Right kidney (tissue), 1 donor: ENCODE data around the gene WDR48.

Experiments
- DNase-seq: peaks from one replicate; pipeline ENCODE4 v3.0.0-alpha.2; 2016

Gene WDR48

DNA sequence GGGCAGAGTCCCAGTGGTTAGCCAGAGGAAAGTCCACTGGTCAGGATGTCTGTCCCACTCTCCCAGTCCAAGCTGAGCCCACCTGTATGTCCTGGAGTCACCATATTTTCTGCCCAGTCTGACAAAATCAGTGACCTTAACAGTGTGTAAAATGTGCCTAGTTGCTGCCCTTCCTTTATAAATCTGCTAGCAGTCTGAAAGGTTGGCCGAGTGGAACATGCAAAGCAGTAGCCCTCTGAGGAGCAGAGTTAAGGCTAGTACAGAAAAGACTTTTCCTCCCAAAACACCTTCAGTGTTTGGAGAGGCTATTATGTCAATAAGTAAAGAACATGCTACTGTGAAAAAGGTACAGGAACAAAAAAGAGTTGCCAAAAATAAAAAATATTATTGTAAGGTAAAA, 71.0 kb downstream of the WDR48 start:
- no peak for DNase-seq

DNA sequence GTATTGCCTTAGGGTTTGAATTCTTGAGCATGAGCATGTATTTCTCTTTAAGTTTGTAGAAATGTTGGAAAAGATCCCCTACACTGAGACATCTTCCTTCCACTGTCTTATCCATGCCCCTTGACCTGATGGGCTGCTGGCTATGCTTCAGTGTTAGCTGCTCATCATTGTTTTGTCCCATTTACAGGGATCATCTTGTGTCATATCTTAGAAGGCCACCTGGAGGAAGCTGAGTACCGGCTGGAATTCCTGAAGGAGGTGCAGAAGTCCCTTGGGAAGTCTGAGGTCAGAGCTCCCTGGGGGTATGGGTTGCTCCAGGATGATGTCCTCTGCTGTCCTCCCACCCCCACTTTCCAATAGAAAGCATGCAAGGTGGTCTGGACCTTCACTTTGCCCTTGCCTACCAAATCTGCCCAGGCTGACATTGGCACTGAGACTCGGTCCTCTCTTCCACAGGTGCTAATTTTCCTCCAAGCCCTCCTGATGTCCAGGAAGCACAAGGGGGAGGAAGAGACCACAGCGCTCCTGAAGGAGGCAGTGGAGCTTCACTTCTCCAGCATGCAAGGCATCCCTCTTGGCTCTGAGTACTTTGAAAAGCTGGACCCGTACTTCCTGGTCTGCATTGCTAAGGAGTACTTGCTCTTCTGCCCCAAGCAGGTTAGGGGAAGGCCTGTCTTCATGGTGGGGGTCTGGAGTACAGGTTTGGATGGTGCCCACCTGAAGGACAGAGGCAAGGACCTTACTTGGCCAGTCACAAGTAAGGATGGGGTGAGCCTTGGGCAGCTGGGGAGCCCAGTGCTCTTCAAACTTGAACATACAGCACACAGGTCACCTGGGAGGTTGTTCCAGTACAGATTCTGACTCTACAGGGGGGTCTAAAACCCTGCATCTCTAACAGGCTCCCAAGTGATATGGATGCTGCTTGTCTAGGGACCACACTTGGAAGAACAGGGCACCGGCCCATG, 73.3 kb downstream of the WDR48 start:
- DNase-seq = no peak

DNA sequence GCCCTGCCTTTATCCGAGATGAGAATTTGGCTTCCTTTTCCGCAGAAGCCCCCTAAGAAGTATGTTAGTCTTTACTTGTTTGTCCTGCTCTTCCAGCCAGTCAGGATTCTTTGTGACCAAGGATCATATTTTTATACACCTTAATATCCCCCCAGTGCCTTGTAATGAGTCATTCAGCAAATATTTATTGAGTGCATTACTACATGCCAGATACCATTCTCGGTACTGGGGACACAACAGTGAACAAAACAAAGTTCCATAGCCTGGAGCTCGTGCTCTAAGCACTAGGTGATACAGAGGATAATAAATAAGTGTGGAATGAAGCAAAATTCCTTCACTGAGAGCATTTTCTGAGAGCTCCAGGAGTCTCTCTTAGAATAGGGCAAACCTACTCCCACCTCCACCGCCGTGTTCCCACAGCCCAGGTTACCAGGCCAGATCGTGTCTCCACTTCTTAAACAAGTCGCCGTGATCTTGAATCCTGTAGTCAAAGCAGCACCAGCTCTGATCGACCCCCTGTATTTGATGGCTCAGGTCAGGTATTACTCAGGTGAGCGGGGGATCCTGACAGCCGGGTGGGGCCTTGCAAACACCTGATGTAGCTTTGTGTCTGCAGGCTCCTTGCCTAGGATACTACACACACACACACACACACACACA, 74.2 kb downstream of the WDR48 start:
- DNase-seq = no peak

DNA sequence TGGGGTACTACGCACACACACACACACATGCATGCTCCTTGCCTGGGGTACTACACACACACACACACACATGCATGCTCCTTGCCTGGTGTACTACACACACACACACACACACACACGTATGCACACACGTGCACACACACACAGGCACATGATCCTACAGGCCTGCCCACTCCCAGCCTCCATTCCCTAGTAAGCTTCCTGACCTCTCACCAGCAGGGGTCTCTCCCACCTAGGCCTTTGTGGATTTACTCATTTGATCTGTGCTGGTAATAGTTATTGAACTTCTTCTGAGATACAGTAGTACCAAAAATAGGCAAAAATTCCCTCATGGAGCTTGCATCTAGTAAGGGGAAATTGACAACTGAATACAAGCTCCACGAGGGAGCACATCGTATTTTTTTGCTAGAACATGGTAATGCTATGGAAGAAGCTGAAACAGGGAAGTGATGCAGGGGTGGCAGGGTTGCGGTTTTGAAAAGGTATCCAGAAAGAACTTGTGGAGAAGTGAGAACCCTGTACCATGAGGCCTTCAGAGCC, 74.8 kb downstream of the WDR48 start:
- no peak for DNase-seq

DNA sequence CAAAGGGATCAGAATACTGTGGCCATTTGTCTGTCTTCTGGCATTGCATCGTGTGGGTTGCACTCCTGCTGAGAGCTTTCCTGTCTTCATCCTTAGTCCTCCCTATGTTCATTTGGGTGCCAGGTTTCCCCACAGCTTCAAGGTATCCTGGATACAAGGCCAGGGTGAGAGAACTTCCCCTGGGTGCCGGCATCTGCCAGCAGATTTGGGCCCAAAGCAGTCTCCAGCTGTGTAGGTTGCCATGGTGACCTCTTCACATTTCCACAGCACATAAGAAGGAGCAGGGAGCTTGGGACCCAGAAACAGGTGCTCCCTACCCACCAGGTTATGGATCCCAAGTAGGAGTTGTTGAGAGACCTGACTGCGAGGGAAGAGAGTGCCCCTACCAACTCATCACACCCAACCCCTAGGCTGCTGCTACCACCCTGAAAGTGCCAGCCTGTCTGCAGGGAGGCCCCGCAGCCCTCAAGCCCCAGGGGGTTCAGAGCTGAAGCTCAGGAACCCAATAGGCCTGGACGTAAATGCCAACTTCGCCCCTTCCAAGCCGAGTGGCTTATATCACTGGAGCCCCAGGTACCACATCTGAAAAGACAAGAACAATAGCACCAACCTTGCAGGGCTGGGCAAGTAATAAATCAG, 75.6 kb downstream of the WDR48 start:
- DNase-seq = no peak

DNA sequence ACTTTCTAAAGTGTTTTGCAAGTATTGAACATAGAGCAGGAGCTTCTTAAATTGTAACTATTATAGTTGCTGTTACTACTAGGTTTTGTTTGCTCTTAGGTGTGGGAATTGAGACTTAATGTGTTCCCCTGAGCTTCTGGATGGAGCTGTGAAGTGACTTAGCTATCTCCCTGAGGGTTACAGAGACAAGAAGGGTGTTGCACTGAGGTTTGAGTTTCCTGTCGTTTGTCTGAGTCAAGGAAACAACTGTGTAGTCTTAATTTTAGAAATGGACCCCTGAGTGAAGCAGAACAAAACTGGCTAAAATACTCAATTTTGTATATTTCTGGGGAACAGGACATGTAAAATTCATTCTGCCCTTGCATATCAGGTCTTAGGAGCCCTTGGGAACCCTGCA, 76.1 kb downstream of the WDR48 start:
- no peak for DNase-seq

DNA sequence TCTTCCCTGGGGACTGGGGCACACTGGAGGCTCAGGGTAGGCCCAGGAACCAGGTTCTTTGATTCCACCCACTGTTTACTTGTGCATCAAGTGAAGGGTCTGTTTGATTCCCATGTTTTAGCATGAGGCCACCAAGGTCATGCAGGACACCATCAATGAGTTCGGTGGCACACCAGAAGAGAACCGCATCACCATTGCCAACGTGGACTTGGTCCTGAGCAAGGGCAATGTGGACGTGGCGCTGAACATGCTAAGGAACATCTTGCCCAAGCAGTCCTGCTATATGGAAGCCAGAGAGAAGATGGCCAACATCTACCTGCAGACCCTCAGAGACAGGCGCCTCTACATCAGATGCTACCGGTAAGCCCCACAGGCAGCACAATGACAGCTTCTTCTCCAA, 77.1 kb downstream of the WDR48 start:
- no peak for DNase-seq

DNA sequence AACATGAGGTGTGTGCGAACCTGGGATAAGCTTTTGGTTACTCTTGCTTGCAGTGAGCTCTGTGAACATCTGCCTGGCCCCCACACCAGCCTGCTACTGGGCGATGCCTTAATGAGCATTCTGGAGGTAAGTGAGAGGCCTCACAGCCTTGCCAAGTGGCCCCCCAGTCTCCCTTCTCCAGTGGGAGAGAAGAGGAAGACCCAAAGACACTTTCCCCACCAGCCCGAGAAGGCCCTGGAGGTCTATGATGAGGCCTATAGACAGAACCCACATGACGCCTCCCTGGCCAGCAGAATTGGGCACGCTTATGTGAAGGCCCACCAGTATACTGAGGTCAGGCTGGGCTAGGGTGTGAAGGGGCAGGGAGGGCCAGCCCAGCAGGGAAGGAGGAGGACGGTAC, 78.2 kb downstream of the WDR48 start:
- DNase-seq = no peak

DNA sequence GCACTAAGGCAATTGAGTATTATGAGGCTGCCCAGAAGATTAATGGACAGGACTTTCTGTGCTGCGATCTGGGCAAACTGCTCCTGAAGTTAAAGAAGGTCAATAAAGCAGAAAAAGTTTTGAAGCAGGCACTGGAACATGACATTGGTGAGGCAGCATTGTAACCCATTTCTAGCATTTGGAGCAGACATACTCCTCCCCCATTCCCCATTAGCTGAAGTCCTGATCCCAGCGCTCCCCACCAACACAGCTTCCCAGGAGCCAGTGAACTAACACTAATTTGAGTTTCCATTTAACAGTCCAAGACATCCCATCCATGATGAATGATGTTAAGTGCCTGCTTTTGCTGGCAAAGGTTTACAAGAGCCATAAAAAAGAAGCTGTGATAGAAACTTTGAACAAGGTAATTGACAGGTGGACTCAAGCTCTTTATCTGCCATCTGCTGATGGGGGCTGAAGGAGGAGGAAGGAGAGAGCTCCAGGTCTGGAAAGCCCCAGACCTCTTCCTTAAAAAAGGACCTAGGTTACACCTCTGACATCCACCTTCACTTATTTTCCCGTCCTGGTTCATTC, 79.0 kb downstream of the WDR48 start:
- DNase-seq = no peak

DNA sequence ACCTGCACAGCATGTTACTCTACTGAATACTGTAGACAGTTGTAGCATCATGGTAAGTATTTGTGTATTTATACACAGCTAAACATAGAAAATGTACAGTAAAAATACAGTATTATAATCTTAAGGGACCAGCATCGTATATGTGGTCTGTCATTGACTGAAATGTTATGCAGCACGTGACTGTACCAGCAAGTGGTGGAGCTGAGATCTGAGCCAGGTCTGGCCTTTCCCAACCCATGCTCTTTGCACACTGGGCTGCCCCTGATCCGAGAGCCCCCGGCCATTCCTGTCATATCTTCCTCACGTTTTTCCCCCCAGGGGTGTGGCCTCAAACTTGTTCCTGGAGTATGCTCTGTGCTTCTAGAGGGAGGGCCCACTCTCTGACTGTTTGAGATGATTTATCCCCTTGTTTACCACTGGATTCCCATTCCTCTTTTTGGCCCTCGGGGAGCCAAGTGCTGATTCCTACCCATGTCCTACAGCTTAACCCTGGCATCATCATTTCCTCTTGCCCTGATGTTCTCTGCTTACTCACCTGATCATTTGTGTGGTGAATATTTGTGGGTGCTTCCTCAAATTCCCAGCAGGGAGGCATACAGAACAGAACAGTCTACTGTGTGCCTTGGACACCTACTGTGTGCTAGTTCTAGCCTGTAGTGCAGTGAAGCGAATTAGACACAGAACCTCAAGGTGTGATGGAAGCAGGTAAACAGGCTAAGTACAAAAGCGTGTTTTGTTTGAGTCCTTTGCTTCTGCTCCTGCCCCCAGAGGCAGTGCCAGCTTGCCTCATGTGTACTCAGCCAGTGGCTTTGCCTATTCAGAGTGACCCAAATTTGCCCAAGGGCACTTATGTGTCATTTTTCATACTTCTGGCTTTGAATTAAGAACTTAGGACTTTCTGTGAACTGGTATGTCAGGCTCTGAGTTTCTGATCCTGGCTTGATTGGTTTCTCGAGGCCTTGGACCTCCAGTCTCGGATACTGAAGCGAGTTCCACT, 80.6 kb downstream of the WDR48 start:
- DNase-seq = no peak

DNA sequence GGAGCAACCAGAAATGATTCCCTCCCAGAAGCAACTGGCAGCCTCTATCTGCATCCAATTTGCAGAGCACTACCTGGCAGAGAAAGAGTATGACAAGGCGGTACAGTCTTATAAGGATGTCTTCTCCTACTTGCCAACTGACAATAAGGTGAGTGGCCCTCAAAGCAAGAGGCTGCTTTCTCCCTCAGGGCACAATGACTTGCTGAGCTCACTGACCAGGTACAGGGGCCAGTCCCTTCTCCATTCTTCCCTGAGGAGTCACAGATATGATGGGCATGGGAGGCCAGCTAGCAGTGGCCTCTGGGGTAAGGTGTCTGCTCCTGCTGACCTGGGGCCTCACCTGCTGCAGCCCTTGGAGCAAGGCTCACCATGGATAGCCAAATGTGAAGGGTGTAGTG, 81.3 kb downstream of the WDR48 start:
- no peak for DNase-seq

DNA sequence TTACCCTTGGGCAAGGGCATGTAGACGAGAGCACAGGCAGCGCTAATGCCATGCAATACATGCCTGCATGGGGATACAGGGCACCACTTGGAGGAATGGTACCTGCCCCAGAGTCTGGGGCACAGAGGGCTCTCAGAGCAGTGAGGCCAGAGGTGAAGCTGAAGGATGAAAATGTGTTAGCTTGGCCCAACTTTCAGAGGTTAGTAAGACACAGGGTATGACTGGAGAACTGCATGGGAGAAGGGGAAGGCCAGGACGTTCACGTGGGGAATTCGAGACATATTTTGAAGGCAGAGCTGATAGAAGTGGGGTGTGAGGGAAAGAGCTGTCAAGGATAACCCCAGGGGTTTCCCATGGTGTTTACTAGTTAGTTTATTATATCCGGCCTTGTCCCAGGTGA, 82.0 kb downstream of the WDR48 start:
- DNase-seq = no peak

DNA sequence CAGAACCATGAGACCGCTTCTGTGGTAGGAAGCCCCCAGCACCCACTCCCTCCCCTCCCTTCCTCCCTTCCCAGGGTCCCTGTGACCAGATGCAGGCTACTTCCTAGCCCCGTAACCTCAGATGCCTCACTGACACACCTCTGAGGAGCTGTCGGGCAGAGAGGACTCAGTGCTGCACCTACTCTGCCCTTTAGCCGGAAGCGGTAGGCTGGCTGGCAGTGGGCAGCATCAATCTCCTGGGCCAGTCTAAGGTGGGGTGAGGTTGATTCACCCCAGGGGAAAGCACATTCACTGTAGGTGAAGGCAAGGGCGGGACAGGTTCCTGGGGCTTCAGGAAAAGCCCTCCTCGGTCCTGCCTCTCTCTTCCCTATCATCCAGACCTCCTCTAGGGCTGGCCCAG, 82.5 kb downstream of the WDR48 start:
- no peak for DNase-seq

DNA sequence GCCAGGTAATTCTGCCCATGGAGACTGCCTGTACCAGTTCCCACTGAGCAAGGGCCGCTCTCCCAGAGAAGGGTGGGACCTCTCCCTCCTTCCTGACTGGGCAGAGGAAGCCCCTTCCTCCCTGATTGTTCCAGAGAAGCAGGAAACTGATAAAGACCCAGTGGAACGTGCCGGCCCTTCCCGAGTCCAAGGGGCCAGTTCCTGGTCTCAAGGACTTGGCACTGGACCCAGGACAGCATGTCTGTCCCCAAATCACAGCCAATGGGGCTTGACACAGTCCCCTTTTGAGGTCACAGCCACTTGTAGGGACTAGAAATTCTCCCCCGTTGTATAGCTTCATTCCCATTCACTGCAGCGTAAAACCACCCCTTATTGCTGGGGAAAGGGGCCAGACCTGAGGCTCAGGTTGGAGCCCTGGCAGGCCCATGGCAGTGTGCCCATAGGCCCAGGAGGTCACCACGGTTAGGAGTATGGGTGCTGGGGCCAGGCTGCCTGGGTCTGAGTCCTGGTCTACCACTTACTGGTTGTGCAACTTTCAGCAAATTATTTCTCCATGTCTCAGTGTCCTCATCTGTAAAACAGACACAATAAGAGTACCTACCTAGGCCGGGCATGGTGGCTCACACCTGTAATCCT, 83.5 kb downstream of the WDR48 start:
- no peak for DNase-seq

DNA sequence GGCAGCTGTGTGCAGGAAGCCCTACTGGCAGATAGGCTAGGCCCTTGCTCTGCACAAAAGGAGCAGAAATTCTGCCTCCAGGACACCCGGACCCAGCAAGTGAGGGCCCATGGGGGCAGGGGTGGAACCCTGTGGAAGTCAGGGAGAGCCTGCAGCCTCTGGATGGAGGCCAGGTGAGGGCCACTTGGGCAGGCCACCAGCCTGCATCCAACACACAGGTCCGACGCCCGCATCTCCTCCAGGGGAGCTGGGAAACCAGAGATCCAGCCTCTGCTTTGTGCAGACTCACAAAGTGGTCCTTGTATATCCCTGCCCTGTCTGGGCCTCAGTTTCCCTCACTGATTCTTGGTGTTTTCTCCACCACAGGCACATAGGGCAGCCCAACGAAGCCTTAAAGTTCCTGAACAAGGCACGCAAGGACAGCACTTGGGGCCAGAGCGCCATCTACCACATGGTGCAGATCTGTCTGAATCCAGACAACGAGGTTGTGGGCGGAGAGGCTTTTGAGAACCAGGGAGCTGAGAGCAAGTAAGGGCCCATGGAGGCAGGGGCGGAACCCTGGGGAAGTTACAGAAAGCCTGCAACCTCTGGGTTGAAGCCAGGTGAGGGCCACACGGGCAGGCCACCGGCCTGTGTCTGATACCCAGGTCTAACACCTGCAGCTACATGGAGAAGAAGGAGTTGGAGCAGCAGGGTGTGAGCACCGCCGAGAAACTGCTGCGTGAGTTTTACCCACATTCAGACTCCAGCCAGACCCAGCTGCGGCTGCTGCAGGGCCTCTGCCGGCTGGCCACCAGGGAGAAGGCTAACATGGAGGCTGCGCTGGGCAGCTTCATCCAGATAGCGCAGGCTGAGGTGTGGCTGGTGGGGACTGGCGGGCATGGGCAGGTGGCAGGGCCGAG, 85.0 kb downstream of the WDR48 start:
- DNase-seq = no peak

DNA sequence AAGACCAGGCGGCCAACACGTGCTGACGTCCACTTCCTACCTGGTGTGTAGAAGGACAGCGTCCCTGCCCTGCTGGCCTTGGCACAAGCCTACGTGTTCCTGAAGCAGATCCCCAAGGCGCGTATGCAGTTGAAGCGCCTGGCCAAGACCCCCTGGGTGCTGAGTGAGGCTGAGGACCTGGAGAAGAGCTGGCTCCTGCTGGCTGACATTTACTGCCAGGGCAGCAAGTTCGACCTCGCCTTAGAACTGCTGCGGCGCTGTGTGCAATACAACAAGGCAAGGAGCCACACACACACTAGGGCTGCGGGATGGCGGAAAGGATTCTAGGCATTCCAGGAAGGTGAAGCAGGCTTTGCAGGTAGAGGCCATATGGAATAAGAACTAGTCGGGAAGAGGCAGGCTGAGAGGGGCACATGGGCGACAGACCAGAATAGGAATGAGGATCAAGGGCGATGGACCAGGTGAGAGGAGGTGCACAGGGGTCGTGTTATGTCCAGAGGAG, 85.7 kb downstream of the WDR48 start:
- no peak for DNase-seq

DNA sequence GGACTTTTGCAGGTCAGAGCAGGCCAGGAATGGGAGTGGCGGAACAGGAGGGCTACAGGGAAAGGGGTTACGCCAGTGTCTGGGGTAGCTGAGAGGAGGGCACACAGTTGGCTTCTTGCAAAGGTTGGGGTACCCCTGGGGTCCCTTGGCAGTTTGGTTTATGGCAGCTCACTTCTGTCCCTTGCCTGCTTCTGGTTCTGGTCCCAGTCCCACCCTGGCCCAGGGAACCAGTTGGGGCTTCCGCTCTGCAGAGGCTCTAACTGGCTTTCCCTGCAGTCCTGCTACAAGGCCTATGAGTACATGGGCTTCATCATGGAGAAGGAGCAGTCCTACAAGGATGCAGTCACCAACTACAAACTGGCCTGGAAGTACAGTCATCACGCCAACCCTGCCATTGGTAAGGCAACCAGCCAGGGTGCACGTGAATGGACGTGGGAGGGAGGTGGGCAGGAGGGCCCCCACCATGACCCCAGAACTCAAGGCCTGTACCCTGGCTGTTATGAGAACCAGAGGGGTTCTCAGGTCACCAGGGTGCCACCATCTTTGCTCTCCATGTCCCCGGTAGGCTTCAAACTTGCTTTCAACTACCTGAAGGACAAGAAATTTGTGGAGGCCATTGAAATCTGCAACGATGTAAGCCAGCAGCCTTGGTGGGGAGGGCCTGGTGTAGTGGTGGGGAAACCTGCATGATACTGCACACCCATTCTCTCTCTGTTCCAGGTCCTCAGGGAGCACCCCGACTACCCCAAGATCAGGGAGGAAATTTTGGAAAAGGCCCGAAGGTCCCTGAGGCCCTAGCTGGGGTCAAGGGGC, 86.4 kb downstream of the WDR48 start:
- DNase-seq = no peak

DNA sequence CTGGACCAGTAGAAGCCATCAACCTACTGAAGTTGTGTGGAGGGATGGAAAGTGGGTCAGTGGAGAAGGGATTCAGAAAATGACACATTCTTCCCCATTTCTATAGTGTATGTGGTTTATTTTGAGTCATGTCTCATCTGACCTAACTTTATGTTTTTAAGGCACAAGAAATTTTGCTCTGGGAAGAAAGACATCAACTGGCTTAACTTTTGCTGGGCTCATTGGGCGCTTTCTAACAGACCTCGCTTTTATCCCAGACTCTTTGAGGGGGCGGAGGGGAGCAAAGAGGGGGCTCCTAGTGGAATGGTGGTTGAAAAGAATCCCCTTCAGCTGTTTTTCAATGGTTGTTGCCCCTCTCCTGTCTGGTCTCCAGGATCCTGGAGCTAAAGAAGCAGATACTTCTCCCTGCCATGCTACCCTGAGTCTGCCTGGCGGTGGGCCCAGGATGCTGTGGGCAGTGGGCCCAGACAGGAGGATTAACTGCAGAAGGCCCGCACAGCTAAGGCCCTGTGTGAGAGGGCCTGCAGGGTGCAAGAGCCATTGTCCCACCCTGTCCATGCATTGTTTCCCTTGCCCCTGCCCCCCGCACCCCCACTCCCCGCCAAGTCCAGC, 87.1 kb downstream of the WDR48 start:
- no peak for DNase-seq
